Hypothalamus (tissue), 51 donors: ENCODE measurements around the gene CDHR1.
A peak's percentile ranks its signal among the peaks of the same experiment; 100 is the strongest.

Source experiments
- DNase-seq, 51 donors: peaks; one replicate each; lab custom pipeline; 2025; lab: John Stamatoyannopoulos, UW

CDHR1 gene

GRCh38 chr10:84196941-84197340 lies 2.6 kb downstream of the CDHR1 start:
- peak in 13 of 51 donors; percentile 1 to 47 (median 28) for DNase-seq

GRCh38 chr10:84197643-84198042 lies 3.3 kb downstream of the CDHR1 start:
- no peak for DNase-seq

GRCh38 chr10:84198206-84198915 lies 4.0 kb downstream of the CDHR1 start:
- no peak for DNase-seq

- DNase-seq: no peak
Observed at GRCh38 chr10:84200537-84201243, 6.4 kb downstream of the CDHR1 start.

DNA sequence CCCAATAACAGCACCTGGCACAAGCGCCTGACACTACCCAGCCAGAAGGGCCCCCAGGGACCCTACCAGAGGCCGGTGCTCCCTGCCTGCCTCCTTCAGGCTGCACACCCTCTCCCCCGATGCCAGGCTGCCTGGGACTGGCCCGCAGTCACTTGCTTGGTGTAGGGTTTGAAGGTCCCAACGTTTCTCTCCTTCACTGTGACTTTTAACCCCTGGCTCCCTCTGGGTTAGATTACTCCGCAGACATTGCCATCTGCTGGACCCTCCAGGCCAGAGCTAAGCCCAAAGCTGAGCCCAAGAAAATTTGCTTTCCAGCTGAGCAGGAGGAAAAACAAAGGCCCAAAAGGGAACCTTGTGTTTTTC lies 6.9 kb downstream of the CDHR1 start:
- no peak for DNase-seq

DNA sequence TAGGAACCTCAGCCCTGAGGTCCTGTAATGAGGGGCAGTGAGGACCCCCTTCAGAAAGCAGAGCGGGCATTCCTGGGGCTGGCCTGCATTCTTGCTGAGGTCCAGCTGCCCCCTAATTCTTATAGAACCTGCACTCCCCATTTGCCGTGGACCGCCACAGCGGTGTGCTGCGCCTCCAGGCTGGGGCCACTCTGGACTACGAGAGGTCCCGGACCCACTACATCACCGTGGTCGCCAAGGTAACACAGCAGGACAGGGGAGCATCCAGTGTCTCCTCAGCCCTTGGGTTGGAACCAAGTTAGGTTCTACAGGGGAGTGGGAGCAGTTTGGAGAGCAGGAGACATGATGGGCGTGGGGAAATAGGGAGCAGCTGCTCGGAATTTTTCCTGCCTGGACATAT lies 7.3 kb downstream of the CDHR1 start:
- no peak for DNase-seq

DNA sequence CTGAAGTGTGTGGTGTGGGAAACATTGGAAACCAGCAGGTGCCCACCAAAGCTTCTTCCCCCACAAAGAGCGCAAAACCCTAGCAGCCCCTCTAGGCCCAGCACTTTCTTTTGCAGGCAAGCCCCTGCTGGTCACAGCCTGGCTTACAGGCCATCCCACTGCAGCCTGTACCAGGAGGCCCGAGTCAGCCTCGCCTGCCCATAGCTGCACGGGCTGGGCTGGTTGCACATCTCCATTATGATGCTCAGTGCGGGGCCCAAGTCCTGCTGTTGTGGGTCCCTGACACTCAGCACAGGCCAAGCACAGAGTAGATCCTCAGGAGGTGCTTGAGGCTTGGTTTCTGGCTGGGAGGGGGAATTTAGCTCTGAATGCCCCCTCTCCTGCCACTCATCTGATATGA lies 8.0 kb downstream of the CDHR1 start:
- DNase-seq: no peak

GRCh38 chr10:84204122-84204521 lies 9.8 kb downstream of the CDHR1 start:
- no peak for DNase-seq

DNA sequence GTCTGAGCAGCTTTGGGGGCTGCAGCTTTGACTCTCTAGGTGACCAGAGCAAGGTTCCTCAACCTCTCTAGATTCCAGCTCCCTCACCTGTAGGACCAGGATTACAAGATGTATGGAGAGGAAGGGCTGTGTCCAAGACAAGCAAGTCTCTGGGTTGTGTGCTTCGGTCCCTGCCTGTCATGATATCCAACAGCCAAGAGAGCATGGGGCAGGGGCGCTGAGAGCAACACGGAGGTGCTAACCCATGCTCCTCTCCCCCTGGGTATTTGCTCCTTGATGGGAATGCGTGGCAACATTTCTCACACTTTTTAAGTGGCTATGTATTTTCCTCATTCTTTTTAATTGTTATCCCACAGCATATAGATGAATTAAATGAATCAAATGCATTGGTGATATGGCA lies 10.3 kb downstream of the CDHR1 start:
- no peak for DNase-seq

GRCh38 chr10:84205049-84205852 lies 10.9 kb downstream of the CDHR1 start:
- DNase-seq: peak in 41 of 51 donors; percentile 5 to 77 (median 34)

DNA sequence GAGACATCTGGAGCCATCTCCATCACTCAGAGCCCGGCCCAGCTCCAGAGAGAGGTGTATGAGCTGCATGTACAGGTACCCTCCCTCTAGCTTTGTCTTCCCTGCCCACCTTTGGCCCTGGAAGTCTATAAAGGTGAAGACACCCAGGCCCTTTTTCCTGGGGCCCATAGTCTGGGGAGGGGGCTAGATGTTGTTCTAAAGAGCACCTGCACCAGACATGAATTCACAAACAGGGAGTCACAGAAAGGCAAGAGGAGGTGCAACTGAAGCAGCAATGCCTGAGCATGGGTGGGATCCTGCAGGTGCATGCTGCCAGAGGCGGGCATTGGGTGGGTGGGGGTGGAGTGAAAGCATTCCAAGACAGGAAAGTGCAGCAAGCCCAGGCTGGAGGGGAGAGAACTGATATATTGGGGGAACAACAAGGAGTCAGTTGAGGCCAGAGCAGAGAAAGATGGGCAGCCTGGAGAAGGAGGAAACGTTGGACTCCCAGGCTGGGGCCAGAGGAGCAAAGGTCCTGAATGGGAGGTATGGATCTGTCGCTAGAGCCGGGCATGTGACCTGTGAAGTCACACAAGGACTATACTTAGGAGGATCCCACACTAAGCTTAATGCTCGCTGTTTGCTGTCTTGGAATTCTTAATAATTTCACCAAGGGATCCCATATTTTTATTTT lies 11.7 kb downstream of the CDHR1 start:
- DNase-seq: no peak

DNA sequence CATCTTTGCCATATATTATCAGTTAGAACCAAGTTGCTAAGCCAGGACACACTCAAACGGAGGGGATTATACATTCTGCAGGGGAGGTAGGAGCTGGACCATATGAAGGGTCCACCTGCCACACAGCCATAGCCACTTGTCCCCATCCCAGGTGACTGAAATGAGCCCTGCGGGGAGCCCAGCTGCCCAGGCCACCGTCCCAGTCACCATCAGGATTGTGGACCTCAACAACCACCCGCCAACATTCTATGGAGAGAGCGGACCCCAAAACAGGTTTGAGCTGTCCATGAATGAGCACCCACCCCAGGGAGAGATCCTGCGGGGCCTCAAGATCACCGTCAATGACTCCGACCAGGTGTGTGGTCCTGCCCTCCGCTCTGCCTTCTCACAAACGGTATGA lies 13.7 kb downstream of the CDHR1 start:
- DNase-seq: no peak

DNA sequence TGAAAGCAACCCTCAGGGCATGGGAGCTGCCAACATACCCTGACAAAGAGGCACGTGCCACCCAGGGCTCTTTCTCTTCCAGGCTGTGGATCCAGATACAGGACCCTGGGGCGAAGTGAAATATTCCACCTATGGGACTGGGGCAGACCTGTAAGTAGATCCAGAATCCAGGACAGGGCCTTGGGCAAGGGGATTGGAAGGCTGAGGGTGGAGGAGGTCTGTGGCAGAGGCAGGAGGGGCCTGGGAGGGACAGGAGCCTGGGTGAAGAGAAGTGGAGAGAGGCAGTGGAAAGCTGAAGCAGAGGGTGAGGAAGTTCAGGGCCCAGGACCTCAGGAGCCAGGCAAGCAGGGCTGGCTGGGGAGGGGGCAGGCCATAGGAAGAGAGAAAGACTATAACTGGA lies 17.2 kb downstream of the CDHR1 start:
- DNase-seq: no peak

- DNase-seq: no peak
Observed at GRCh38 chr10:84212014-84212413, 17.7 kb downstream of the CDHR1 start.

DNA sequence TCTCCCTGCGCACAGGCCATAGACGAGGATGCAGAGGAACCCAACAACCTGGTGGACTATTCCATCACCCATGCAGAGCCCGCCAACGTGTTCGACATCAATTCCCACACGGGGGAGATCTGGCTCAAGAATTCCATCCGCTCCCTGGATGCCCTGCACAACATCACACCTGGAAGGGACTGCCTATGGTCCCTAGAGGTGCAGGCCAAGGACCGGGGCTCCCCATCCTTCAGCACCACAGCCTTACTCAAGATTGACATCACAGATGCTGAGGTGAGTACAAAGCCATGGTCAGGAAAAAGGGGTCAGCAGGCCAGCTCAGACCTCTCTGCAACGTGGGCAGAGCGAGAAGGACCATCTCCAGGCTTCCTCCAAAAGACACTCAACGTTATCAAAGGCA lies 18.7 kb downstream of the CDHR1 start:
- no peak for DNase-seq

- DNase-seq: no peak
Observed at GRCh38 chr10:84214046-84214572, 19.8 kb downstream of the CDHR1 start.

GRCh38 chr10:84214612-84215235 lies 20.4 kb downstream of the CDHR1 start:
- DNase-seq: peak in 13 of 51 donors; percentile 3 to 51 (median 15)

DNA sequence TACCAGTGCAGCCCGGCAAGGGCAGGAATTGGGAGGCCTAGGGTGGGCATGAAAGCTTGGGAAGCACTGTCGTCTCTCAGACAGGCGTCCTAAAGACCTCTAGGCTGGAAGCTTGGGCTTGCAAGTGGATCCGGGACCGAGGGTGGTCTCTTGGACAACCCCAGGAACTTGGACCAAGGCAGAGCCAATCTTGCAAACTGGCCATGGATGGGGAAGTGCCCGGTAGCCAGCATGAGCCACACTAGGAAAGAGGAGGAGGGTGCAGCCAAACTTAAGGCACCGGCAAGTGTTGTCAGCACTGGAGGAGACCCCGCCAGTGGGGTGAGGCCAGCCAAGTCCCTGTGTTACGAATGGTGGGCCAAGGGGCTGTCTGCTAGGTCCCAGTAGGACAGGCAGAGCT lies 22.5 kb downstream of the CDHR1 start:
- no peak for DNase-seq

- DNase-seq: no peak
Observed at GRCh38 chr10:84217746-84218145, 23.4 kb downstream of the CDHR1 start.

DNA sequence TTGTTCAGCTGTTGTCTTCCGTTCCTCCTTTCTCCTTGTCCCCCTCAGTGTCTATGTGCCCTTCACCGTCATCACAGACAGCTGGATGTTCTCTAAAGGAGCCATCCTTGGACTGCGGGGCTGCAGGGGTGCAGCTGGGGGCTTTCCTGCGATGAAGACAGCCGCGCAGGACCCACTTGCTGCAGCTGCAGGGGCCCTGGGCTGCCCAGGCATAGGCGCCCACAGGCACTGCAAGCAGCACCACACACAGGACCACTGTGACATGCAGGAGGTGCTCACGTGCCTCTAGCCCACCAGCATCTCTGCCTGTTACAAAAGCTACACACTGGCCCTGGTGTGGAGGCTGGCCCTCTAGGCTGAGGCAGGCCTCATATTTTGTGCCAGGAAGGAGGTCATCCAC lies 27.6 kb downstream of the CDHR1 start:
- DNase-seq: no peak
